ENCODE measurements around the gene ANKRD34C. TPM values are rescaled to one million over a fixed set of nuclear protein-coding genes. Genes with fewer than 3 reads are reported as not detected.

ANKRD34C gene
- total and polyA plus RNA-seq, 2 of the 8 experiments (the other 6 are each of a cell fraction or from before 2014, with no cell fraction given): 0.02 TPM; not detected in 1

GRCh38 chr15:79283252-79284048 lies 928 bp downstream of the ANKRD34C start:
- 19% methylated on average over 46 of the region's 46 CpGs; no CpG with 5 or more reads in 1 of the 2 experiments for WGBS, 2 experiments (ENCODE audit: extremely low coverage in 1 of 2, insufficient coverage in 1 of 2, insufficient read length in 1 of 2, insufficient replicate concordance in 2 of 2, low coverage in 1 of 2, low lambda C conversion rate in 2 of 2, missing lambda C conversion rate in 1 of 2)
- peak overlapping the region; percentile 81 to 94 for H3K4me2 ChIP-seq (ENCODE audit: insufficient read depth in 1 of 2, low read depth in 2 of 2, low read length in 2 of 2)
- TF ChIP-seq CEBPB (IDR thresholded peaks at IDR 0.05; ENCODE audit: low read depth, low read length): no peak
- no peak for TF ChIP-seq CBX5 (IDR thresholded peaks at IDR 0.05; ENCODE audit: low read depth, low read length)
- TF ChIP-seq ATF2 (IDR thresholded peaks at IDR 0.05; ENCODE audit: low read length): no peak
- no peak for TF ChIP-seq TAF7 (optimal IDR thresholded peaks at IDR 0.05; ENCODE audit: borderline replicate concordance, low read depth, low read length)
- peak; percentile 38; the same call in 1 of the 2 replicates for TF ChIP-seq MAX (IDR thresholded peaks at IDR 0.05)
- TF ChIP-seq EZH2 (IDR thresholded peaks at IDR 0.05; ENCODE audit: low read depth, low read length, severe bottlenecking): peak; percentile 19
- TF ChIP-seq CREB1 (IDR thresholded peaks at IDR 0.05): peak; percentile 66; the same call in 1 of the 2 replicates
- TF ChIP-seq ZNF274 (IDR thresholded peaks at IDR 0.05; ENCODE audit: borderline replicate concordance, extremely low read depth, low read length): no peak
- TF ChIP-seq CHD2 (IDR thresholded peaks at IDR 0.05; ENCODE audit: low read length): no peak
- no peak for TF ChIP-seq EP300 (IDR thresholded peaks at IDR 0.05; ENCODE audit: borderline replicate concordance in 1 of 2, low read depth in 2 of 2, low read length in 2 of 2)

More at GRCh38 chr15:79283252-79284048, 928 bp downstream of the ANKRD34C start:
- H4K5ac ChIP-seq (ENCODE audit: insufficient read length, low read depth, low read length): no peak overlapping the region
- no peak overlapping the region for H3K23ac ChIP-seq (ENCODE audit: insufficient read length)
- no peak overlapping the region for H3K9ac ChIP-seq (replicated peaks in 1 of 4; ENCODE audit: extremely low read depth in 1 of 4, low read depth in 3 of 4, low read length in 3 of 4)
- no peaks in the 10 kb centered on the region for H3K9me3 ChIP-seq (ENCODE audit: insufficient read depth in 2 of 2, low read depth in 1 of 2, low read length in 1 of 2)
- no peaks in the 10 kb centered on the region for H3K79me2 ChIP-seq (ENCODE audit: control insufficient read depth in 1 of 2, insufficient read depth in 2 of 2, low read length in 2 of 2)
- H2BK20ac ChIP-seq (ENCODE audit: low read length): no peak overlapping the region
- H3K14ac ChIP-seq (ENCODE audit: insufficient read length): no peak overlapping the region
- H2BK15ac ChIP-seq (ENCODE audit: low read length): no peak overlapping the region
- no peak overlapping the region for H3K18ac ChIP-seq (ENCODE audit: extremely low read depth, low read length)
- DNase-seq (ENCODE audit: low read depth in 1 of 2, low spot score in 2 of 2) (peak in 1 of 2 experiments; percentile 87), FAIRE-seq (no peak)
- H3K4me1 ChIP-seq (replicated peaks in 1 of 4; ENCODE audit: control insufficient read depth in 3 of 4, insufficient read depth in 4 of 4, low read length in 3 of 4): peaks cover 0 to 3% (median 0%) of the 10 kb centered on the region in 4 experiments; a peak in 2 of 7 replicates
- no peak overlapping the region for H2BK120ac ChIP-seq (replicated peaks; ENCODE audit: low read depth, low read length)
- H3K4me3 ChIP-seq (ENCODE audit: extremely low read depth in 1 of 4, insufficient read depth in 2 of 4, low read depth in 3 of 4, low read length in 4 of 4): peak overlapping the region in 3 of 4 experiments; percentile 48 to 63 (median 57); a peak in 7 of 8 replicates
- H4K91ac ChIP-seq (replicated peaks; ENCODE audit: insufficient read length, low read length): no peak overlapping the region
- POLR2A ChIA-PET (ENCODE audit: partially characterized antibody): no interaction called here
- no peak overlapping the region for H2BK5ac ChIP-seq (ENCODE audit: low read depth, low read length)
- no peak overlapping the region for H3K56ac ChIP-seq (replicated peaks; ENCODE audit: insufficient read length, low read depth, low read length)
- no peaks in the 10 kb centered on the region for H3K36me3 ChIP-seq (ENCODE audit: control insufficient read depth in 2 of 4, insufficient read depth in 4 of 4, low read length in 3 of 4)
- CTCF ChIA-PET (ENCODE audit: partially characterized antibody): interaction anchor here (0.7 to 1.7 kb wide), 7 partner anchors 10 to 99 kb away, joined by 3 to 4 read pairs (median 3); no protein-coding TSS in a partner anchor
- H3K79me1 ChIP-seq (ENCODE audit: low read depth, low read length): no peaks in the 10 kb centered on the region
- no peak overlapping the region for H2AFZ ChIP-seq (ENCODE audit: low read length)
- no peak overlapping the region for H2BK12ac ChIP-seq (ENCODE audit: low read depth, low read length)
- H4K8ac ChIP-seq (ENCODE audit: extremely low read depth, insufficient read depth, low read length): peak overlapping the region; percentile 36
- H2AK5ac ChIP-seq (ENCODE audit: low read depth, low read length): no peak overlapping the region
- peaks cover 18 to 49% (median 36%) of the 10 kb centered on the region in 4 experiments for H3K27me3 ChIP-seq (replicated peaks in 1 of 4; ENCODE audit: control insufficient read depth in 3 of 4, extremely low read depth in 1 of 4, insufficient read depth in 3 of 4, low read length in 3 of 4)
- peaks cover 0 to 3% of the 10 kb centered on the region in 2 experiments for H4K20me1 ChIP-seq (replicated peaks in 1 of 2; ENCODE audit: control insufficient read depth in 1 of 2, insufficient read depth in 2 of 2, low read length in 2 of 2)
- H3K4ac ChIP-seq (replicated peaks; ENCODE audit: insufficient read length, low read depth, low read length): no peak overlapping the region
- H3K27ac ChIP-seq (ENCODE audit: low read depth, low read length): no peak overlapping the region
- peaks cover 4% of the 10 kb centered on the region; the same call in 1 of the 2 replicates for H3K23me2 ChIP-seq (ENCODE audit: low read depth, low read length)
